Posterior cingulate gyrus (tissue), 11 donors: ENCODE measurements around the gene C6orf15.
"Not testable (repeated sequence)": the region's sequence is repeated elsewhere in the genome, so short reads cannot be mapped to it uniquely, and the experiment has no call there.

ENCODE experiments used
- DNase-seq, 10 donors: peaks; one replicate each; pipeline versions ENCODE4 v3.0.0 to v3.0.0-alpha.2; 2020 to 2021; ENCODE audit warnings: mixed read lengths in 3 of 10
- intact Hi-C: fragments of 100-400 bp; cut with DNase I; formaldehyde crosslinking; loops from one replicate; pipeline ENCODE4 v1.15.1; 2023

Gene C6orf15

DNA sequence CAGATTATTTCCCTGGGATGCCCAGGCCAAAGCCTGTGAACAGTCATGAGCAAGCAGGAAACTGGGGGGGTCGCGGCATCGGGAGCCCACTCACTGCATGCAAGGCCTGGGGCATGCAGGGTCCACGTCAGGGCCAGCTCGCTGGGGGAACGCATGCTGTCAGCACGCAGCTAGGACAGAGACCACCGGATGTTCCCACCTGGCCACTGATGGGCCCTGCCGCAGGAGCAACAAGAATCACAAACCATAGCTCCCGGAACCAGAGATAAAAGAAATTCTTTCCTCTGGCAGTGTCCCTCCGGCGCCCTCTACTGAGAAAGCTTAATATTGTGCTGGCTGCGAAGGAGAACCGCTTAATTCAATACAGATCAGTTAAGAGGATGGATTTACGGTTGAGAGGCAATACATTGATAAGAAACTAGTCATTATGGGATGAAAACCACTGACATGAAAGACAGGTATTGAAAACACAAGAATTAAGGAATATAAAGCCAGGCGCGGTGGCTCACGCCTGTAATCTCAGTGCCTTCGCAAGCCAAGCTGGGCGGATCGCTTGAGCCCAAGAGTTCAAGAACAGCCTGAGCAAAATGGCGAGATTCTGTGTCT lies 32.6 kb downstream of the C6orf15 start:
- intact Hi-C loops: loop anchor here (10.0 kb wide), 1 partner anchor 335 kb away; the partner anchor contains the start of genes FLOT1 and IER3
- DNase-seq: peak; percentile 48 to 95 (median 73)

DNA sequence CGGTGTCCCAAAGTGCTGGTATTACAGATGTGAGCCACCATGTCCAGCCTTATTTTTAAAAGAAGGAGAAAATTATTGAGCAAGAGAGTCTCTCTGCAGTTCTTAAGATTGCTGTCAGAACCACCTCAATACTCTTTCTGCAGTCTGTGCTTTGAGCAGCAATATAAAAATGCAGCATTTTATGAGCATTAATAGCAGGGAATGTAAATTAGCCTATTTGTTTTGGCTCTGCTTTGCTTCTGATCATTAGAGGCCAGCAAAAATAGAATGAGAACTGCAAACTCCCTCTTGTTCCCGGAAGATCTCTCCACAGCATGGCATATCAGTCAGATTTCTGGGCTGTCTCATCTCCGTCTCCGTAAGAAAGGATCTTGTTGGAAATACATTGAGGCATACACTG lies 35.8 kb downstream of the C6orf15 start:
- intact Hi-C loops: no loop called here
- no peak for DNase-seq

DNA sequence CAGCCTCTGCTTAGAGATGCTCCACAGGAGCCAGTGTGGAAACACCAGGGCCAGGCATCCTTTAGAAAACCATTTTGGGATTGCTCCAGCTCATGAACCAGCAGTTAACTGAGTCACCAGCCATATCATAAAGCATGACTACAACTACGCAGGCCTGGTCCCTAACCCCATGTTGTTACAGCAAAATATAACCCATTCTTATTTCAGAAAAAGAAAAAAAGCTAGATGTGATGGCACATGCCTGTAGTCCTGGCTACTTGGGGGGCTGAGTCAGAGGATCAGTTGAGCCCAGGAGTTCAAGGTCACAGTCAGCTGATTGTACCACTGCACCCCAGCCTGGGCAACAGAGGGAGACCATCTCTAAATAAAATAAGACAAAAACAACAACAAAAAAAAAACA lies 36.8 kb downstream of the C6orf15 start:
- intact Hi-C loops: no loop called here
- DNase-seq: peak in 1 of 10 donors; percentile 12

DNA sequence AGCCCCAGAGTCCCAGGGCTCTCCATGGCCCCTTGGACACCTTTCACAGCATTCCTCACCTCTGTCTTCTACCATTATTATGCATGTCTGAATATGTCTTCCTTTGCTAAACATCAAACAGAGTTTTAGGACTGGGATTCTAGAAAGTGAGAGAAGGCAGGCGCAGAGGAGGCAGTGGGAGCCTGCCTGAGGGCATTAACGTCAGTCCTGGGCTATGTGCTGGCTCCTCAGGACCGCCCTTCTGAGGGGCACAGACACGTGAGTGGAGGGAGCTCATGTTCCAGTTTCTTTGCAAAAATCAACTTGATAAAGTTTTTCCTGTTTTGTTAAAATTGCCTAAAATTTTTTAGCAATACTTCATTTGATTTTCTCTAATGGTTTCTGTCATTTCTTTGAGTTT lies 38.0 kb downstream of the C6orf15 start:
- intact Hi-C loops: loop anchor here (5.0 kb wide), 1 partner anchor 247 kb away; no protein-coding TSS in a partner anchor
- DNase-seq: peak in 1 of 10 donors; percentile 42

DNA sequence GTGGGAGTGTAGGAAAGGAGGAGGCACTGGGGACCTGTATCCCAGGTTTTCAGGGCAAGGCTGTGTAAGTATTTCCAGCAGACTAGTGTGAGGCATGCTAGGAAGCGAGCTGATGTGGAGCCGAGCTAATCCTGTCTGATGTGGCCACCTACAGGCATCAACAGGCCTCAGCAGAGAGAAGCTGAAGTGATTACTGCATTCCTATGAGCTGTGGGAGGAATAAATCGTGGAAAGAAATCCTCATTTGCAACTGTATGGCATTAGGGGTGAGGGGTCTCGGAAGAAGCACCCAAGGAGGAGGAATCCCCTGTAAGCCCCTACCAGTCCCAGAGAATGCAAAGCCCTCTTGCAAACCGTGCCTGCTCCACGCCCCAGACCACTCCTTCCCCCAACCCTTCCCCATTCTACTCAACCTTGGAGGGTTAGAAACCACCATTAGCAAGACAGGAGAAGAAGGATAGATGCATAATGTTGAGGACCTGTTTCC lies 41.6 kb downstream of the C6orf15 start:
- intact Hi-C loops: loop anchor here (1.0 to 5.0 kb wide), 2 partner anchors 156 to 243 kb away; partner anchors contain the start of gene VARS2
- DNase-seq: peak in 9 of 10 donors; percentile 56 to 96 (median 73)

DNA sequence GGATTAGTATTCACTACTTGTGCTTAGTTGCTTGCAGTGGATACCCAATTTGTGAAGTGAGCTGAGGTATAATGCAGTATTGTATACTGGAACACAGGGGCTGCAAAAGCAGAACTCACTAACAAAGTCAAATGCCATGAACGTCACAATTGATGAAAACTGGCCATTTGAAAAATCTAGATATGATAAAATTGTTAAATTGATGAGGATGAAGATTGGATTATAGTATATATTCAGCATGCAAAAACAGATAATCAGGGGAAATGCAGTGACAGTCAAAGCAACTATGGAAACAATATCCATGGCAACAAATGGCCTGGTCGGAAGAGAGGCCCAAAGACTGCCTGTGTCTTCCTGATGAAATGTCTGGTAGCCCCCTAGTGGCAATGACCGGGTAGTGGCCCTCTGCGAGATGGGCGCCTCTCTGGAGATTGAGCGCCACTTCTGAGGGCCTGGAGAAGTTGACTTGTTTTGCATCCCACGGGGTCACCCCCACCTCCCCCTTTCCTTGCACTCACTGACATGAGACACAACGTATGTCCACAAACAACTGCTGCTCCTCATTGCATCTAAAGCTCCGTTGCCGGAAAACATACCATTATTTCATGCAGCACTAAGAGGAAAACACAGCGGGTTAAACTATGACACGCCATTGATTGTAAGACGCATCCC lies 43.6 kb downstream of the C6orf15 start:
- peak; percentile 72 to 98 (median 84) for DNase-seq
- intact Hi-C loops: no loop called here

DNA sequence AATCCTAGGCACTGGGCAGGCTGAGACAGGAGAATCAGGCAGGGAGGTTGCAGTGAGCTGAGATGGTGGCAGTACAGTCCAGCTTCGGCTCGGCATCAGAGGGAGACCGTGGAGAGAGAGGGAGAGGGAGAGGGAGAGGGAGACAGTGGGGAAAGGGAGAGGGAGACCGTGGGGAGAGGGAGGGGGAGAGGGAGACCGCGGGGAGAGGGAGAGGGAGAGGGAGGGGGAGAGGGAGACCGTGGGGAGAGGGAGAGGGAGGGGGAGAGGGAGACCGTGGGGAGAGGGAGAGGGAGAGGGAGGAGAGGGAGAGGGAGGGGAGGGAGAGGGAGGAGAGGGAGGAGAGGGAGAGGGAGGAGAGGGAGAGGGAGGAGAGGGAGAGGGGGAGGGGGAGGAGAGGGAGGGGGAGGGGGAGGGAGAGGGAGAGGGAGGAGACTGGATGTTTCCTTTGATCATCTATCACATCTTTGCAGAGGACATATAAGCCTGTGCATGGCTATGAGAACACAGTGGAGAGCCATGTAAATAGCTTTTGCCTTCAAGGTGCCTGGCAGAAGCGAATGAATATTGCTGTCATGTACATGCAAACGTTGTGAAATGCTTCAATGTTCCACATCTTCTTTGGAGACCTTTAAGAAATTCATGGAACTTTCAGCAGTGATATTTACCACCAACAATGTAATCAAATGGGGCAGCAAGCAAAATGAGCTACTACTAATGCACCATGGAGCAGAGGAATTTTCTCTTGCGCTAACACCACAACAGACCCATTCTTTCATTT lies 44.3 kb downstream of the C6orf15 start:
- intact Hi-C loops: not testable (repeated sequence)
- DNase-seq: peak in 4 of 10 donors; percentile 29 to 86 (median 56)

DNA sequence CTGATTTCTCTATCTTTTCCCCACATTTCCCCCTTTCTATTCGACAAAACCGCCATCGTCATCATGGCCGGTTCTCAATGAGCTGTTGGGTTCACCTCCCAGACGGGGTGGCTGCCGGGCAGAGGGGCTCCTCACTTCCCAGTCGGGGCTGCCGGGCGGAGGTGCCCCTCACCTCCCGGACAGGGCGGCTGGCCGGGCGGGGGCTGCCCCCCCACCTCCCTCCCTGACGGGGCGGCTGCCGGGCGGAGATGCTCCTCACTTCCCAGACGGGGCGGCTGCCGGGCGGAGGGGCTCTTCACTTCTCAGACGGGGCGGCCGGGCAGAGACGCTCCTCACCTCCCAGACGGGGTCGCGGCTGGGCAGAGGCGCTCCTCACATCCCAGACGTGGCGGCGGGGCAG lies 45.3 kb downstream of the C6orf15 start:
- peak in 1 of 10 donors; percentile 76 for DNase-seq
- intact Hi-C loops: not testable (repeated sequence)

DNA sequence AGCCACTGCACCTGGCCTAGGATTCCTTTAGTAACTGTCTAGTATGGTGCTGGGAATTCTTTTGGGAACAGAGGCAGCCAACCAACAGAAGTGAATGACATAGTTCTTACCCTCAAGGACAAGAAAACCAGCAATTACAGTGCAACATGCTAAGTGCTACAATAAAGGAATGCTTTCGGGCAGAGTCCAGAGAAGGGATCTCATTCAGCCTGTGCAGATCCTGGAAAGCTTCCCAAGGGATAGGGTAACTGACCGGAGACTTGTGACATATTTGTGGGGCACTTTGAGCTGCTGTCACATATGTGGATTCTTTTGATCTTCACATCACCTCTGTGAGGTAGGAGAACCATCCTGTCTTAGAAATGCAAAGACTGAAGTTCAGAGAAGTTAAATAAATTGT lies 46.8 kb downstream of the C6orf15 start:
- intact Hi-C loops: no loop called here
- no peak for DNase-seq

DNA sequence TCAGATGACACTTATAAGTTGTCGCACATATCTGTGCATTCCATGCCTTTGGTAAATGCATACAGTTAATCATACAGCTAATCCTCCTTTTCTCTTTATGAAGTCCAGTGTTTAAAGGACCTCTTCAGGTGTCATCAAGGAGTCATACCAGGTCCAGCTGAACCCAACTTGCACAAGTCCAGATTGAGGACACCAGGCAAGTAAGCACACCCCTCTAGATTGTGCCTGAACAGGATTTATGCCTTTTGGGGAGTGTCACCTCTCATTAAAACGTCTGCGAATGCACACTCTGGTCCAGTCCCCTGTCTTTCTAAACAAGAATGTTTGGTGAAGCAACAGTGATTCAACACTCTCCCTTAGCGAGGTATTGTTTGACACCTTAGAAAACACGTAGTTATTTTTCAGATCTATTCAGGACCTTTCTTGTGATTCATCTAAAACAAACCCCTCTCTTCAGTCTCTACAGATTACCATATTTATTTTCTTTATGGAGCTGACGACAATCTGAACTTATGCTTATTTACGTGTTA lies 48.4 kb downstream of the C6orf15 start:
- intact Hi-C loops: no loop called here
- DNase-seq: no peak
